ENCODE measurements around the gene SP110.
"Not testable (repeated sequence)": the region's sequence is repeated elsewhere in the genome, so short reads cannot be mapped to it uniquely, and the experiment has no call there.

SP110 gene

DNA sequence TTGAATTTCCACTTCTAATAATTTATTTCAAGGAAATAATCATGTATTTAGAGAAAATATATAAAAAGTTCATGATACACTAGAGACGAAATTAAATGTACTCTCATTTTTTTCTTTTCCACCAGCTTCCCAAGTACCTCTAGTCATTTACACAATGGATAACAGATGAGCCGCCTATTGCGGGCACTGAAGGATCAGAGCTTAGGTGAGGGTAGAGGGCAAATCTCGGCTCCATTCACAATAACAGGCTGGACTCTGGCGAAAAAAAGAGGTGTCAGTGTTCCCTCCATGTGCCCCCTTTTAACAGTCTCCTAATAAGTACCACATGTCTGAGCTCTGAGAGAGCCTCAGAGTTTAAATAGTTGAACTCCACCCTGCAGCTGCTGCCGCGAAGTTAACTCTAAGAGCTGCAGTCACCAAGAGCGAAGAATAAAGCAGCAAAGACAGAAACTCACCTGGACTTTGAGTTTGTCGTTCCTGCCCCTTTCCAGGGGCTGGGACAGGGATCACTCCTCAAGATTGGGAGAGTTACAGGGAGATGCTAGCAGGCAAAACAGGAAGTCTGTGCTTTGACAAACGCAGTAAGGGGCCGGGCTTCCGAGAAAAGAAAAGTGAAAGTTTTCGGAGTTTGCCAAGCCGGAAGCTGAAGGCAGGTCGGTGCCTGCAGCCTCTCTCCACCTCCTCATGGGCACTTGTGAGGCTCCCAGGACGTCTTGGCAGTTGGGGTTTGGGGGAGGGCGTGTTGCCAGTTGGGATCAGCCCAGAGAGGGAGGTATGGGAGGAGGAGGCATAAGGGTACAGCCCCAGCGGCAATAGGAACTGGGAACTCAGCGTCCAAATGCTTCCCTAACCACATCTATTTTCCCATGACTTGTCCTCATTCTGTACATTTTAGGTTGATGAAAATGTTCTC lies at the start of gene SP110:
TSS of gene SP110 (minus strand) at position 566 of the 913 bp plus-strand sequence. CDS start 3,057 bp downstream, outside the sequence.
- peak; percentile 85 to 88 for DNase-seq
- TF ChIP-seq GATA1 (IDR thresholded peaks at IDR 0.05; ENCODE audit: low read depth, low read length) = no peak
- TF ChIP-seq POLR2A (IDR thresholded peaks at IDR 0.05; ENCODE audit: low read length) = peak; percentile 78

DNA sequence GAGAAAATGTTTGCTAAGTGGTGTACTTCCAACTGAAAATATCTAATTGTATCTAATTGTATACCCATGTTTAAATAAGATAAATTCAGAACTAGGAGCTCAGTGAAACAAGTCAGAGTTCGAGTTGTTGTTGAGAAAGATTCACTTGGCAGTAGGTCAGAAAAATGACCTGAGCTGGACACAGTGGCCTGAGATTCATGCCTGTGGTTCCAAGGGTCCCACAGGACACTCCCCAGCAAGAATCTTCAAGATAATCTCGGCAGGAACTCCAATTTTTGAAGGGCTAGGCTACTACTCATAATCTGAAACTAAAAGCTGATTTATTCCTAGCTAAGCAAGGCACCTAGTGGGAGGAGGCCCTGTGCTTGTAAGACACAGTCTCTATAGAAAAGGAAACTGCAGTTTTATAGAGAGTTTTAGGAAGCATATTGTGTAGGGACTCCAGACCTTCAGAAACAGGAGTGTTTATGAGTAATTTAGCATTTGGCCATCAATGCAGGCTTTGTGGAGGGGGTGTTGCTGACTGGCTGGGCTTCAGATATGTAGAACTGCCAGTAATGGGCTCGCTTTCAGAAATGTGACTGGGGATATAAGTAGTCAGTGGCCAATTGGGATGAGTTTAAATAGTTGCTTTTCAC lies 48.9 kb upstream of the SP110 start:
- TF ChIP-seq GATA1 (IDR thresholded peaks at IDR 0.05; ENCODE audit: low read depth, low read length) (no peak), POLR2A (IDR thresholded peaks at IDR 0.05; ENCODE audit: low read length) (no peak)

DNA sequence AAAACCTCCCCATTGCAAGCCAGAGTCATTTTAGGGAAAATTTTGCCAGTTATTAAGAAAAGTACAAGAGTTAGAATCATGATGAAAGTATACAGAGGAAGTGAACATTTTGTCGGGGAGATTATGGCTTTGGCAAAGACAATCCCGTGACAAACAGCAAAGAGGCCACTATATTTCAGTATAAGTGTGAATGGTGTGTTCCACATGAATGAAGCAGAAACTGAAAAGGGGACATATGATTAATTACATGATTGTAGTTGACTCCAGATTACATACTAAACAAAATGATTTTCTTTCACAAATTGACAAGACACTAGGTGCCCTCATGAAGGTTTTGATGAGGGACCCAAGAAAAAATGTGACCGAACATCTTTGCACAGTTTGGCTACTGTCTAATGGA lies 47.8 kb upstream of the SP110 start:
- DNase-seq = no peak
- TF ChIP-seq GATA1 (IDR thresholded peaks at IDR 0.05; ENCODE audit: low read depth, low read length) (no peak), POLR2A (IDR thresholded peaks at IDR 0.05; ENCODE audit: low read length) (no peak)

More for the DNA sequence above, 48.9 kb upstream of the SP110 start:
- no peak for DNase-seq

- TF ChIP-seq POLR2A (IDR thresholded peaks at IDR 0.05; ENCODE audit: low read length) = no peak
- TF ChIP-seq GATA1 (IDR thresholded peaks at IDR 0.05; ENCODE audit: low read depth, low read length) = no peak
- DNase-seq = no peak
These were observed 47.3 kb upstream of the SP110 start for GRCh38 chr2:230267059-230267458.

- no peak for TF ChIP-seq GATA1 (IDR thresholded peaks at IDR 0.05; ENCODE audit: low read depth, low read length)
- TF ChIP-seq POLR2A (IDR thresholded peaks at IDR 0.05; ENCODE audit: low read length) = no peak
- no peak for DNase-seq
These were observed 46.9 kb upstream of the SP110 start for GRCh38 chr2:230266638-230267037.

- not testable (repeated sequence) for DNase-seq
These were observed 45.2 kb upstream of the SP110 start for GRCh38 chr2:230264945-230265344.

DNA sequence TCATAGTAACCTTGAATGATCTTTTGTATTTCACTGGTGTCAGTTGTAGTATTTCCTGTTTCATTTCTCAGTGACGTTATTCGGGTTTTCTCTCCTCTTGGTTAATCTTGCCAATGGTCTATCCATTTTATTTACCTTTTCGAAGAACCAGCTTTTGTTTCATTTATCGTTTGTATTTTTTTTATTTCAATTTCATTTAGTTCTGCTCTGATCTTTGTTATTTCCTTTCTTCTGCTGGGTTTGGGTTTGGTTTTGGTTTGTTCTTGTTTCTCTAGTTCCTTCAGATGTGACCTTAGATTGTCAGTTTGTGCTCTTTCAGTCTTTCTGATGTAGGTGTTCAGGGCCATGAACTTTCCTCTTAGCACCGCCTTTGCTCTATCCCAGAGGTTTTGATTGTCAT lies 42.5 kb upstream of the SP110 start:
- TF ChIP-seq GATA1 (IDR thresholded peaks at IDR 0.05; ENCODE audit: low read depth, low read length) = no peak
- TF ChIP-seq POLR2A (IDR thresholded peaks at IDR 0.05; ENCODE audit: low read length) = no peak
- no peak for DNase-seq

DNA sequence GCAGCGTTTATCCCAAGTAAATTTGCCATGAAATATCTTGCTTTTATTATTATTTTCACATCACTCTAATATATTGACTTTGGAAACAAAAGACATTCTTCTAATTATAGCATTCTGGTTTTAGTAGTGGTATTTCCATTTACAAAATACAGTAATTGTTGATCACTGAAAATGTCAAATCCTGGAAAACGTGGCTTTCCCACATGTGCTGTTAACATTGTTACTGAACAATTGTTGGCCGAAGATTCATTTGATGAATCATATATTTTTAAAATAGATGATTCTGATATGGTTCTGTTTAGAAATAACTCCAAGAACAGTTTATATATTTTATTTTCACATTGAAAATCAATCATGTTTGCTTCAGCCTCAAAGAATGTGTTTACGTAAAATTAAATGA lies 38.7 kb upstream of the SP110 start:
- DNase-seq = no peak
- TF ChIP-seq POLR2A (IDR thresholded peaks at IDR 0.05; ENCODE audit: low read length) = no peak
- TF ChIP-seq GATA1 (IDR thresholded peaks at IDR 0.05; ENCODE audit: low read depth, low read length) = no peak

GRCh38 chr2:230256733-230257332 lies 37.0 kb upstream of the SP110 start:
- DNase-seq = no peak
- TF ChIP-seq GATA1 (IDR thresholded peaks at IDR 0.05; ENCODE audit: low read depth, low read length) = no peak
- no peak for TF ChIP-seq POLR2A (IDR thresholded peaks at IDR 0.05; ENCODE audit: low read length)

- TF ChIP-seq POLR2A (IDR thresholded peaks at IDR 0.05; ENCODE audit: low read length) (no peak), GATA1 (IDR thresholded peaks at IDR 0.05; ENCODE audit: low read depth, low read length) (no peak)
- no peak for DNase-seq
These were observed 34.5 kb upstream of the SP110 start for GRCh38 chr2:230254152-230254881.

- TF ChIP-seq GATA1 (IDR thresholded peaks at IDR 0.05; ENCODE audit: low read depth, low read length) (no peak), POLR2A (IDR thresholded peaks at IDR 0.05; ENCODE audit: low read length) (no peak)
- DNase-seq = no peak
These were observed 30.4 kb upstream of the SP110 start for GRCh38 chr2:230250231-230250630.

GRCh38 chr2:230246206-230246605 lies 26.4 kb upstream of the SP110 start:
- no peak for DNase-seq
- TF ChIP-seq GATA1 (IDR thresholded peaks at IDR 0.05; ENCODE audit: low read depth, low read length) (no peak), POLR2A (IDR thresholded peaks at IDR 0.05; ENCODE audit: low read length) (no peak)

- no peak for DNase-seq
- TF ChIP-seq GATA1 (IDR thresholded peaks at IDR 0.05; ENCODE audit: low read depth, low read length) = no peak
These were observed 24.4 kb upstream of the SP110 start for GRCh38 chr2:230244211-230244610.

DNA sequence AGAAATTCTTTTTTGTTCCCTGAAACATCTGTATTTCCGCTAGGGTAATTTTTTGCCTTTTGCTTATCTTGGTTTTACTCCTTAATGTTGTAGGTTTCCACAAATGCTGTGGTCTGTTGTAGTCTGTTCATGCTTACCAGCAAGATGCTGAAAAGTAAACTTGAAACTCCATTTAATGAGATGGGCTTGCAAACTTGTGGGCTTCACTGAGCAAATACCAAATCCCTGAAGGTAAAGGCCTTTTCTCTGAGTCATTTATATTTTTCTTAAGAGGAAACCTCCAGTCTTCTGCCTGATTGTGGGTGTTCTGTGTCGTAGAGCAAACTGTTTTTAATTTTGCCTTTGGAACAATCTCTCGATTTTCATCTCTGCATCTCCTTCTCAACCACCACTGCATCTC lies 15.1 kb upstream of the SP110 start:
- DNase-seq = no peak
- no peak for TF ChIP-seq GATA1 (IDR thresholded peaks at IDR 0.05; ENCODE audit: low read depth, low read length)
- TF ChIP-seq POLR2A (IDR thresholded peaks at IDR 0.05; ENCODE audit: low read length) = no peak

All from erythroblast (primary cell).